A549 (cell line): ENCODE data around the gene DIS3L2. TPM values are rescaled to one million over a fixed set of nuclear protein-coding genes. Genes with fewer than 3 reads are reported as not detected.

Source experiments
- ATAC-seq, 2 experiments: fragments of 200-7000 bp in 1 of 2; fragments of >200 bp in 1 of 2; cut with Nextera tagmentation in 1 of 2; cut with Tn5 transposase in 1 of 2; 3 replicates each; pipeline versions ENCODE4 v1.8.0 to v1.9.1; 2018 to 2020; ENCODE audit warnings: mild to moderate bottlenecking in 1 of 2, moderate library complexity in 1 of 2
- CTCF ChIA-PET: fragments of 300-600 bp; sonication (Branson Sonifier 250); formaldehyde crosslinking; extraction: SDS; loops from one replicate; lab custom pipeline; 2021; ENCODE audit warnings: antibody characterized with exemption, inconsistent platforms; lab: Yijun Ruan, JAX
- POLR2A ChIA-PET: fragments of 350-600 bp; formaldehyde crosslinking; extraction: SDS; loops from one replicate; lab custom pipeline; 2021; ENCODE audit warnings: antibody characterized with exemption, inconsistent platforms; lab: Yijun Ruan, JAX
- DNase-seq, 2 experiments: peaks; one replicate each; pipeline versions ENCODE4 v3.0.0 to v3.0.0-alpha.2; 2011 to 2016; ENCODE audit warnings: low read depth in 1 of 2, low spot score in 1 of 2
- FAIRE-seq: peaks from 2 replicates; lab custom pipeline; 2011; peaks lifted over from hg19 to GRCh38; lab: Jason Lieb, UNC
- H3K27ac ChIP-seq, 2 experiments: fragments of >200 bp; sonication (Bioruptor Twin); formaldehyde crosslinking; 3 replicates each; pipeline ENCODE4 v1.5.1; 2016 to 2017
- H3K4me1 ChIP-seq: fragments of >200 bp; sonication (Bioruptor Twin); formaldehyde crosslinking; 3 replicates; pipeline ENCODE4 v1.6.1; 2016
- H3K4me2 ChIP-seq: fragments of >200 bp; sonication (Bioruptor Twin); formaldehyde crosslinking; 3 replicates; pipeline ENCODE4 v1.6.1; 2016
- H3K4me3 ChIP-seq: fragments of >200 bp; sonication (Bioruptor Twin); formaldehyde crosslinking; 3 replicates; pipeline ENCODE4 v1.5.1; 2016
- H3K9me3 ChIP-seq: fragments of >200 bp; sonication (Bioruptor Twin); formaldehyde crosslinking; 3 replicates; pipeline ENCODE4 v1.6.1; 2016
- ATOH8 ChIP-seq: fragments of 250-450 bp; sonication (Bioruptor Pico); IDR thresholded peaks from 2 replicates; pipeline ENCODE4 v1.5.0; 2020; ENCODE audit warnings: low read depth, mild to moderate bottlenecking, moderate library complexity
- BHLHE40 ChIP-seq: IDR thresholded peaks from 2 replicates; pipeline ENCODE4 v1.6.1; 2012; ENCODE audit warnings: low read depth, low read length, inconsistent platforms
- CBX2 ChIP-seq: fragments of 200-600 bp; sonication (generic); IDR thresholded peaks from 2 replicates; pipeline ENCODE4 v1.6.1; 2016; ENCODE audit warnings: low read depth, mild to moderate bottlenecking, borderline replicate concordance
- CEBPB ChIP-seq, 2 experiments: fragments of >200 bp in 1 of 2; sonication (Bioruptor Twin) in 1 of 2; formaldehyde crosslinking in 1 of 2; IDR thresholded peaks; 2 replicates each; pipeline ENCODE4 v1.6.1; 2012 to 2016
- CHD4 ChIP-seq: fragments of 200-600 bp; sonication (generic); IDR thresholded peaks from 2 replicates; pipeline ENCODE4 v1.6.1; 2016; ENCODE audit warnings: antibody characterized with exemption, mild to moderate bottlenecking, borderline replicate concordance
- EHF ChIP-seq: fragments of 250-450 bp; sonication (Bioruptor Pico); IDR thresholded peaks from 2 replicates; pipeline ENCODE4 v1.5.0; 2020; ENCODE audit warnings: mild to moderate bottlenecking
- EHMT2 ChIP-seq: fragments of 200-600 bp; sonication (generic); IDR thresholded peaks from 2 replicates; pipeline ENCODE4 v1.6.1; 2016; ENCODE audit warnings: antibody characterized with exemption, low read depth, mild to moderate bottlenecking, moderate library complexity
- EP300 ChIP-seq, 2 experiments: fragments of >200 bp; sonication (Bioruptor Twin); formaldehyde crosslinking; IDR thresholded peaks; 2 replicates in 1 of 2; 3 replicates in 1 of 2; pipeline ENCODE4 v1.6.1; 2016 to 2017
- FOSB ChIP-seq: fragments of 250-450 bp; sonication (Bioruptor Pico); IDR thresholded peaks from 2 replicates; pipeline ENCODE4 v1.5.0; 2020; ENCODE audit warnings: mild to moderate bottlenecking, moderate library complexity
- GATA3 ChIP-seq: IDR thresholded peaks from 2 replicates; pipeline ENCODE4 v1.6.1; 2012; ENCODE audit warnings: borderline replicate concordance
- HDAC2 ChIP-seq: fragments of 200-600 bp; sonication (generic); IDR thresholded peaks from 2 replicates; pipeline ENCODE4 v1.6.1; 2016
- HES2 ChIP-seq: fragments of >200 bp; sonication (Bioruptor Twin); formaldehyde crosslinking; IDR thresholded peaks from 2 replicates; pipeline ENCODE4 v1.6.1; 2016
- HOXB5 ChIP-seq: fragments of 250-450 bp; sonication (Bioruptor Pico); IDR thresholded peaks from 2 replicates; pipeline ENCODE4 v1.5.0; 2020; ENCODE audit warnings: mild to moderate bottlenecking, moderate library complexity
- JUN ChIP-seq, 2 experiments: fragments of >200 bp; sonication (Bioruptor Twin); formaldehyde crosslinking; IDR thresholded peaks; 2 replicates in 1 of 2; 3 replicates in 1 of 2; pipeline ENCODE4 v1.6.1; 2016 to 2017
- JUNB ChIP-seq: fragments of >200 bp; sonication (Bioruptor Twin); formaldehyde crosslinking; IDR thresholded peaks from 2 replicates; pipeline ENCODE4 v1.6.1; 2016
- KDM1A ChIP-seq: fragments of 200-600 bp; sonication (generic); IDR thresholded peaks from 2 replicates; pipeline ENCODE4 v1.6.1; 2016; ENCODE audit warnings: low read depth, mild to moderate bottlenecking
- MAFK ChIP-seq: fragments of 450-650 bp; IDR thresholded peaks from 2 replicates; pipeline ENCODE4 v1.6.1; 2014; ENCODE audit not compliant: partially characterized antibody
- MYC ChIP-seq: IDR thresholded peaks from 2 replicates; pipeline ENCODE4 v1.6.1; 2012; ENCODE audit warnings: mild to moderate bottlenecking, inconsistent platforms, low read length, improper control_type of control experiment, borderline replicate concordance
- NFE2L2 ChIP-seq: fragments of 150-350 bp; conservative IDR thresholded peaks from 2 replicates; pipeline ENCODE4 v1.6.1; 2014; ENCODE audit warnings: low read length
- NR3C1 ChIP-seq: fragments of >200 bp; sonication (Bioruptor Twin); formaldehyde crosslinking; IDR thresholded peaks from 3 replicates; pipeline ENCODE4 v1.6.1; 2017
- PHF8 ChIP-seq: fragments of 200-600 bp; sonication (generic); IDR thresholded peaks from 2 replicates; pipeline ENCODE4 v1.6.1; 2016; ENCODE audit warnings: low read depth, mild to moderate bottlenecking, antibody characterized with exemption, moderate library complexity, borderline replicate concordance
- POLR2AphosphoS2 ChIP-seq: conservative IDR thresholded peaks from 2 replicates; pipeline ENCODE4 v1.6.1; 2012; ENCODE audit warnings: low read length, improper control_type of control experiment, inconsistent platforms
- RFX5 ChIP-seq: fragments of 450-650 bp; IDR thresholded peaks from 2 replicates; pipeline ENCODE4 v1.7.1; 2014; ENCODE audit warnings: antibody characterized with exemption, mild to moderate bottlenecking, moderate library complexity
- RNF2 ChIP-seq: fragments of 200-600 bp; sonication (generic); IDR thresholded peaks from 2 replicates; pipeline ENCODE4 v1.6.1; 2016; ENCODE audit warnings: low read depth, mild to moderate bottlenecking, antibody characterized with exemption, moderate library complexity, borderline replicate concordance
- TFCP2L1 ChIP-seq: fragments of 250-450 bp; sonication (Bioruptor Pico); IDR thresholded peaks from 2 replicates; pipeline ENCODE4 v1.5.0; 2021; ENCODE audit warnings: mild to moderate bottlenecking
- TP53 ChIP-seq: fragments of 250-450 bp; sonication (Bioruptor Pico); IDR thresholded peaks from 2 replicates; pipeline ENCODE4 v1.5.0; 2021; ENCODE audit warnings: mild to moderate bottlenecking, moderate library complexity
- ZC3H11A ChIP-seq: fragments of 450-650 bp; IDR thresholded peaks from 2 replicates; pipeline ENCODE4 v1.6.1; 2014; ENCODE audit warnings: antibody characterized with exemption, mild to moderate bottlenecking
- ZFP36 ChIP-seq: fragments of 450-650 bp; IDR thresholded peaks from 2 replicates; pipeline ENCODE4 v1.6.1; 2014; ENCODE audit warnings: borderline replicate concordance; ENCODE audit not compliant: partially characterized antibody
- WGBS: methylation state at CpG from one replicate; pipeline ENCODE4 v1.1.6; 2017; ENCODE audit errors: missing lambda C conversion rate; 5-methylcytosine and 5-hydroxymethylcytosine counted together
- polyA plus RNA-seq, 4 experiments: library from polyadenylated mRNA; depleted of rRNA in 3 of 4; stranded (reverse); fragments of >200 nt; fragmentation: RNase III in 1 of 4; extraction: RNeasy Plus Mini Kit Qiagen cat#74134 plus additional on column Dnase treatment in 1 of 4; gene quantifications; 2 replicates in 3 of 4; 3 replicates in 1 of 4; pipeline ENCODE4 v1.2.3, GENCODE V29; 2011 to 2017
- TF ChIP-seq, protein P1 (sequence below): fragments of 450-650 bp; IDR thresholded peaks from 2 replicates; pipeline ENCODE4 v1.6.1; 2014; ENCODE audit warnings: antibody characterized with exemption

The DIS3L2 gene
- polyA plus RNA-seq, 2 of the 4 experiments (the other 2 are of a cell fraction): 14.9 to 15.4 TPM

- Histone ChIP-seq H3K27ac (no peak overlapping the region), H3K4me2 (no peak overlapping the region), H3K4me1 (no peaks in the 10 kb centered on the region), H3K9me3 (no peaks in the 10 kb centered on the region), H3K4me3 (no peak overlapping the region)
- no peak; a peak in 2 of 6 replicates for ATAC-seq
- ChIA-PET POLR2A (interaction anchor here (1.0 kb wide), 1 partner anchor 217 kb away, joined by 3 read pairs; no protein-coding TSS in a partner anchor), CTCF (interaction anchor here (0.6 to 7.0 kb wide), 17 partner anchors 12 to 349 kb away, joined by 3 to 81 read pairs (median 5); partner anchors contain the start of gene NPPC)
- TF ChIP-seq EHF (CRISPR knock-in tag) (no peak), EP300 (IDR thresholded peaks at IDR 0.05) (no peak), NFE2L2 (no peak), PHF8 (no peak), MAFK (peak; percentile 19)
- 81% methylated on average over 5 of the region's 5 CpGs for WGBS
- FAIRE-seq: no peak
- DNase-seq: no peak
These were observed 181.0 kb downstream of the DIS3L2 start for GRCh38 chr2:232142502-232142901.

DNA sequence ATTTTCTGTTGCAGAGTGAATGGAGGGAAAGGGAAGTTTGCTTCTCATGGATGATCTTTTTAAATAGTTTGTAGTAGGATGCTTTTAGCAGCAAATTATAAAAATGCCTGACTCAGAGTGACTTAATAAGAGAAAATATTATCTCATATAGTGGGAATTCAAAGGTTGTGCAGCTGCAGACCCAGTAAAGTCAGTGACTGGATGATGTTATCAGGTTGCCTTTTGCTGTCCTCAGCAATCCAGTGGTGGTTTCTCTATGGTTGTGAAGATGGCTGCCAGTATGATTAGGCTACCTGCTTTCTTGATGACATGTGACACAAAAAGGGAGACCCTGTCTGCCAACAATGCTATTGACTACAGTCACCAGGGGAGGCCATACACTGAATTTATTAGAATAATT lies 184.8 kb downstream of the DIS3L2 start:
- Histone ChIP-seq H3K9me3 (no peaks in the 10 kb centered on the region), H3K4me1 (no peaks in the 10 kb centered on the region), H3K27ac (no peak overlapping the region), H3K4me3 (no peak overlapping the region), H3K4me2 (no peak overlapping the region)
- CTCF ChIA-PET: interaction anchor here (0.9 kb wide), 1 partner anchor 221 kb away, joined by 3 read pairs; no protein-coding TSS in a partner anchor
- DNase-seq (no peak), ATAC-seq (no peak), FAIRE-seq (no peak)
- POLR2A ChIA-PET: interaction anchor here (0.6 kb wide), 1 partner anchor 37 kb away, joined by 3 read pairs; no protein-coding TSS in a partner anchor
- TF ChIP-seq HDAC2 (no peak), PHF8 (no peak), CHD4 (no peak), ZC3H11A (no peak), POLR2AphosphoS2 (no peak), JUNB (no peak), TFCP2L1 (CRISPR knock-in tag) (no peak), ZFP36 (no peak)

DNA sequence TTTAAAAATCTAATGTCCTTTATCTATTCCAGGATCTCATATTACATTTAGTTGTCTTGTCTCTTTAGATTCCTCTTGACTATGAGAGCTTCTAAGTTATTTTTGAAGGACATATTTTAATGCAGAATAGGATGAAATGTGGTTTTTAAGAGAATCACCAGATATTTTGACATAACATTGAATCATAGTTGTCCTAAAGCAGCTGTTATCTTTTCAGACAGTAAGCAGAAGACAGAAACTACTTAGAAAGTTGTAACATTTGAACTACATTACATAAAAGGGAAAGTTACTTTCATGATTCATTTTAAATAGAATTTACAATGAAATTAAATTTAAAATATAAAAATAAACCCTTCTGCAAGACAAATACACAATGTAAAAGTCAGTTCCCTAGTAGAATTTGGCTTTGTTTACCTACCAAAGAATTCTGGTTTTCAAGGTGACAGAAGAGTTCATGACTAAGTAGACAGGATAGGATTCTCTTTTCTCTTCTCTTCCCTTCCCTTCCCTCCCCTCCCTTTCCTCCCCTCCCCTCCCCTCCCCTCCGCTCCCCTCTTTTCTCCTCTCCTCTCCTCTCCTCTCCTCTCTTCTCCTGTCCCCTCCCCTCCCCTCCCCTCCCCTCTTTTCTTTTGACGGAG lies 186.0 kb downstream of the DIS3L2 start:
- Histone ChIP-seq H3K4me3 (no peak overlapping the region), H3K4me1 (no peaks in the 10 kb centered on the region), H3K27ac (no peak overlapping the region), H3K9me3 (no peaks in the 10 kb centered on the region)
- POLR2A ChIA-PET: no interaction called here
- TF ChIP-seq KDM1A: no peak
- no peak for TF ChIP-seq JUN (IDR thresholded peaks at IDR 0.05)
- no peak for TF ChIP-seq TP53
- no peak for TF ChIP-seq HES2
- TF ChIP-seq EHMT2: no peak
- TF ChIP-seq, protein P1, sequence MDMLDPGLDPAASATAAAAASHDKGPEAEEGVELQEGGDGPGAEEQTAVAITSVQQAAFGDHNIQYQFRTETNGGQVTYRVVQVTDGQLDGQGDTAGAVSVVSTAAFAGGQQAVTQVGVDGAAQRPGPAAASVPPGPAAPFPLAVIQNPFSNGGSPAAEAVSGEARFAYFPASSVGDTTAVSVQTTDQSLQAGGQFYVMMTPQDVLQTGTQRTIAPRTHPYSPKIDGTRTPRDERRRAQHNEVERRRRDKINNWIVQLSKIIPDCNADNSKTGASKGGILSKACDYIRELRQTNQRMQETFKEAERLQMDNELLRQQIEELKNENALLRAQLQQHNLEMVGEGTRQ: no peak
- no peak for TF ChIP-seq FOSB
- no peak for TF ChIP-seq RNF2
- TF ChIP-seq NFE2L2: no peak
- TF ChIP-seq MYC: no peak
- TF ChIP-seq HOXB5 (CRISPR knock-in tag): no peak
- no peak for TF ChIP-seq JUNB
- TF ChIP-seq EP300 (IDR thresholded peaks at IDR 0.05): no peak
- no peak for TF ChIP-seq CBX2
- no peak for TF ChIP-seq GATA3
- no peak for TF ChIP-seq BHLHE40
- TF ChIP-seq ATOH8 (CRISPR knock-in tag): no peak
- no peak for TF ChIP-seq CEBPB (IDR thresholded peaks at IDR 0.05)
- TF ChIP-seq NR3C1: no peak
- TF ChIP-seq RFX5: no peak
- TF ChIP-seq, all 56 proteins: peak for 0
- WGBS: no CpG with 5 or more reads among the region's 2 CpGs
- CTCF ChIA-PET: no interaction called here
- DNase-seq: no peak
- ATAC-seq: no peak
- no peak for FAIRE-seq
- H3K4me2 ChIP-seq: no peak overlapping the region
